ENCODE results near the gene OTUD4. TPM values are rescaled to one million over a fixed set of nuclear protein-coding genes. Genes with fewer than 3 reads are reported as not detected.
"Not testable (repeated sequence)": the region's sequence is repeated elsewhere in the genome, so short reads cannot be mapped to it uniquely, and the experiment has no call there.

The OTUD4 gene, protein sequence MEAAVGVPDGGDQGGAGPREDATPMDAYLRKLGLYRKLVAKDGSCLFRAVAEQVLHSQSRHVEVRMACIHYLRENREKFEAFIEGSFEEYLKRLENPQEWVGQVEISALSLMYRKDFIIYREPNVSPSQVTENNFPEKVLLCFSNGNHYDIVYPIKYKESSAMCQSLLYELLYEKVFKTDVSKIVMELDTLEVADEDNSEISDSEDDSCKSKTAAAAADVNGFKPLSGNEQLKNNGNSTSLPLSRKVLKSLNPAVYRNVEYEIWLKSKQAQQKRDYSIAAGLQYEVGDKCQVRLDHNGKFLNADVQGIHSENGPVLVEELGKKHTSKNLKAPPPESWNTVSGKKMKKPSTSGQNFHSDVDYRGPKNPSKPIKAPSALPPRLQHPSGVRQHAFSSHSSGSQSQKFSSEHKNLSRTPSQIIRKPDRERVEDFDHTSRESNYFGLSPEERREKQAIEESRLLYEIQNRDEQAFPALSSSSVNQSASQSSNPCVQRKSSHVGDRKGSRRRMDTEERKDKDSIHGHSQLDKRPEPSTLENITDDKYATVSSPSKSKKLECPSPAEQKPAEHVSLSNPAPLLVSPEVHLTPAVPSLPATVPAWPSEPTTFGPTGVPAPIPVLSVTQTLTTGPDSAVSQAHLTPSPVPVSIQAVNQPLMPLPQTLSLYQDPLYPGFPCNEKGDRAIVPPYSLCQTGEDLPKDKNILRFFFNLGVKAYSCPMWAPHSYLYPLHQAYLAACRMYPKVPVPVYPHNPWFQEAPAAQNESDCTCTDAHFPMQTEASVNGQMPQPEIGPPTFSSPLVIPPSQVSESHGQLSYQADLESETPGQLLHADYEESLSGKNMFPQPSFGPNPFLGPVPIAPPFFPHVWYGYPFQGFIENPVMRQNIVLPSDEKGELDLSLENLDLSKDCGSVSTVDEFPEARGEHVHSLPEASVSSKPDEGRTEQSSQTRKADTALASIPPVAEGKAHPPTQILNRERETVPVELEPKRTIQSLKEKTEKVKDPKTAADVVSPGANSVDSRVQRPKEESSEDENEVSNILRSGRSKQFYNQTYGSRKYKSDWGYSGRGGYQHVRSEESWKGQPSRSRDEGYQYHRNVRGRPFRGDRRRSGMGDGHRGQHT
- 10 to 100 TPM; 41.5 to 43.3 TPM for total RNA-seq

DNA sequence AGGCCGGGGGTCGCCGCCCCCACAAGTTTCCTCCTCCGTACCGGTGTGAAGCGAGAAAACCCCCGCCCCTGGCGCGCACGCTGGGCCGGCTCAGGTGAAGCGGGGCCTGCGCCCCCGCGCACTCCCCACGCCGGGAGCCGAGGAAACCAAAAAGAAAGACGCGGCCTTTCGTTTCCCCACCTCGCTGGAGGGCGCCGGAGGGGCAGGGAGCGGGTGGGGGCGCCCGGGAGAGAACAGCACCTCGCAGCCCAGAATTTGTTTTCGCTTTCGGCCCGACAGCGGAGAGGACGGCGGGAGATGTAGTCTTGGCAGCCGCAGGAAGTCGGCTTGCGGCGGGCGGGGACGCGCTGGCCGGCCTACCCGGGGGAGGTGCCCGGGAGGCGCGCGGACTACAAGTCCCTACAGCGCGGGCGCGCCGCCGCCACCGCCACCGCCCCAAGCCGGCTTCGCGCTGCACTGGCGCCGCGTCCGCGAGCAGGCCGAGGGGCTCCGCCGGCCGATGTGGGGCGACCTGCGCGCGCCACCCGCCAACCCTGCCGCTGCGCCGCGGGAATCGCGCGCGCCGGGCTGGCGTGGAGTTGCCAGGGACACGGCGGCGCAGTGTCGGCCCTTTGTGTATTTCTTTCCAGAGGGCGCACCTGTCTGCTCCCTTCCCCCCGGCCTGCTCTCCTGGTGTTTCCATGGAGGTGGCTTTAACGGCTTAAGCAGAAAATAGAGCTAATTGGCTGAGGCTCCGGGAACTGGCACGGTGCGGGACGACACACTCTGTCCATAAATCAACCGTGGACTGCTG is at the start of gene OTUD4:
Gene OTUD4 (minus strand): TSS at position 292 of the 793 bp plus-strand sequence. CDS start 616 bp downstream, outside the sequence.
- Mint-ChIP-seq H3K36me3 (peaks cover 16% of the 10 kb centered on the region), H3K4me1 (ENCODE audit: low read depth) (peaks cover 25% of the 10 kb centered on the region), H3K27ac (peak within 1 kb of the TSS; percentile 98), H3K9me3 (no peaks in the 10 kb centered on the region), H3K27me3 (no peaks in the 10 kb centered on the region), H3K4me3 (peak within 1 kb of the TSS; percentile 96)
- CTCF ChIA-PET, result interaction anchor here (0.6 to 1.8 kb wide), 4 partner anchors 36 to 439 kb away, joined by 3 to 5 read pairs (median 3); partner anchors contain the start of gene MMAA
- POLR2A ChIA-PET, result interaction anchor here (0.6 kb wide), 1 partner anchor 39 kb away, joined by 3 read pairs; no protein-coding TSS in a partner anchor
- peak; percentile 97 for DNase-seq
- intact Hi-C loops (cut with micrococcal nuclease), result loop anchor here (1.0 to 10.0 kb wide), 8 partner anchors 82 to 1667 kb away; partner anchors contain the start of genes ABCE1, ANAPC10, LSM6 and MMAA

DNA sequence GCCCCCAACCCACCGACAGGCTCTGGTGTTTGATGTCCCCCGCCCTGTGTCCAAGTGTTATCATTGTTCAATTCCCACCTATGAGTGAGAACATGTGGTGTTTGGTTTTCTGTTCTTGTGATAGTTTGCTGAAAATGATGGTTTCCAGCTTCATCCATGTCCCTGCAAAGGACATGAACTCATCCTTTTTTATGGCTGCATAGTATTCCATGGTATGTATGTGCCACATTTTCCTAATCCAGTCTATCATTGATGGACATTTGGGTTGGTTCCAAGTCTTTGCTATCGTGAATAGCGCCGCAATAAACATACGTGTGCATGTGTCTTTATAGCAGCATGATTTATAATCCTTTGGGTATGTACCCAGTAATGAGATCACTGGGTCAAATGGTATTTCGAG is 42.8 kb upstream of the OTUD4 start:
- intact Hi-C loops (cut with micrococcal nuclease); DNase-seq; H3K36me3 Mint-ChIP-seq; H3K9me3 Mint-ChIP-seq; H3K4me3 Mint-ChIP-seq; CTCF ChIA-PET; H3K27ac Mint-ChIP-seq; POLR2A ChIA-PET; H3K4me1 Mint-ChIP-seq (ENCODE audit: low read depth): not testable (repeated sequence)
- H3K27me3 Mint-ChIP-seq, result peaks cover 10% of the 10 kb centered on the region

DNA sequence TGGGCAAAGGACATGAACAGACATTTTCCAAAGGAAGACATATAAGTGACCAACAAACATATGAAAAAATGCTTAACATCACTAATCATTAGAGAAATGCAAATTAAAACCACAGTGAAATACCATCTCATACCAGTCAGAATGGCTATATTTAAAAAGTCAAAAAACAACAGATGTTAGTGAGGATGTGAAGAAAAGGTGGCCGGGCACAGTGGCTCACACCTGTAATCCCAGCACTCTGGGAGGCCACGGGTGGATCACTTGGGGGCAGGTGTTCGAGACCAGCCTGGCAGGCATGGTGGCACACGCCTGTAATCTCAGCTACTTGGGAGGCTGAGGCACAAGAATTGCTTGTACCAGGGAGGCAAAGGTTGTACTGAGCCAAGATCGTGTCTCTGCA is 41.1 kb upstream of the OTUD4 start:
- H3K36me3 Mint-ChIP-seq; POLR2A ChIA-PET; H3K27ac Mint-ChIP-seq; CTCF ChIA-PET; H3K27me3 Mint-ChIP-seq; H3K9me3 Mint-ChIP-seq; H3K4me3 Mint-ChIP-seq; DNase-seq; H3K4me1 Mint-ChIP-seq (ENCODE audit: low read depth); intact Hi-C loops (cut with micrococcal nuclease): not testable (repeated sequence)

DNA sequence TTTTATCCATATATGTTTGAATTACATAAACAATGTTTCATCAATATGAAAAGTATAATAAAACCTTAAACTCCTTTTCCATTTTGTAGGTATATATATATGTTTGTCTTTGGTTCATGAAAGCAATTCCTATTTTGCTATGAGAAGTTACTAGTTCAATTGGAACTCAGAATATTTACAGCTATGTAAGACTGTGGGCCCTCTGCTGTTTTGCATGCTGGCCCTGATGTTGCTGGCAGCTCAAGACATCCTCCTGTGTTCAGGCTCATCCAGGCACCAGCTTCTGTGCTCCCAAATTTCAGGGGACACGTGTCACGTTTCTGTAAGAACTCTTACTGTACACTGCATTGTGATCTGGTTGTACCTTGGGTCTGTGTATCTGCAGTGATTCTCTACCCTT is 38.7 kb upstream of the OTUD4 start:
- H3K27ac Mint-ChIP-seq, result no peak overlapping the region
- no peak overlapping the region for H3K4me3 Mint-ChIP-seq
- CTCF ChIA-PET, result no interaction called here
- no peaks in the 10 kb centered on the region for H3K36me3 Mint-ChIP-seq
- intact Hi-C loops (cut with micrococcal nuclease), result no loop called here
- POLR2A ChIA-PET, result interaction anchor here (0.6 kb wide), 1 partner anchor 38 kb away, joined by 3 read pairs; no protein-coding TSS in a partner anchor
- H3K9me3 Mint-ChIP-seq, result peaks cover 2% of the 10 kb centered on the region
- peaks cover 8% of the 10 kb centered on the region for H3K27me3 Mint-ChIP-seq
- no peak for DNase-seq
- no peaks in the 10 kb centered on the region for H3K4me1 Mint-ChIP-seq (ENCODE audit: low read depth)

DNA sequence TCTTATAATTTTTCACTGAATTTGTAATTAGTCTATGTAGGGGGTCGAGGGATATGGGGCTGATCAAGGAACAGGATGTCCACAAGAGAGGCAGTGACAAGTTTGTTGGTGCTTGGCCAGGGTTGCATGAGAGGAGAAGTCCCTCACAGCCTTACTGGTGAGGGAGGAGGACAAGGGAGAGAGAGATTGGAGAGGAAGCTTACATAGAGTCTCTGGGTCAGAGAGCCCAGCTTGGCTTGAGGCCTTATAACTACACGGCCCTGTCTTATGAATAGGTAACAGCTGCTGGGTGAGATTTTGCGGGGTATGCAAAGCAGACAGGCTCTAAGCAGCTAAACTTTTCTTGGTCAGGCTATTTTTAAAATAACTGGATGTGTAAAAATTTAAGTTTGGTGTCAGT is 37.9 kb upstream of the OTUD4 start:
- no peak overlapping the region for H3K4me3 Mint-ChIP-seq
- H3K4me1 Mint-ChIP-seq (ENCODE audit: low read depth), result no peaks in the 10 kb centered on the region
- no peaks in the 10 kb centered on the region for H3K36me3 Mint-ChIP-seq
- CTCF ChIA-PET, result interaction anchor here (2.1 kb wide), 1 partner anchor 339 kb away, joined by 8 read pairs; no protein-coding TSS in a partner anchor
- no peaks in the 10 kb centered on the region for H3K9me3 Mint-ChIP-seq
- no peak for DNase-seq
- H3K27me3 Mint-ChIP-seq, result peaks cover 5% of the 10 kb centered on the region
- H3K27ac Mint-ChIP-seq, result no peak overlapping the region
- intact Hi-C loops (cut with micrococcal nuclease), result no loop called here
- POLR2A ChIA-PET, result no interaction called here

DNA sequence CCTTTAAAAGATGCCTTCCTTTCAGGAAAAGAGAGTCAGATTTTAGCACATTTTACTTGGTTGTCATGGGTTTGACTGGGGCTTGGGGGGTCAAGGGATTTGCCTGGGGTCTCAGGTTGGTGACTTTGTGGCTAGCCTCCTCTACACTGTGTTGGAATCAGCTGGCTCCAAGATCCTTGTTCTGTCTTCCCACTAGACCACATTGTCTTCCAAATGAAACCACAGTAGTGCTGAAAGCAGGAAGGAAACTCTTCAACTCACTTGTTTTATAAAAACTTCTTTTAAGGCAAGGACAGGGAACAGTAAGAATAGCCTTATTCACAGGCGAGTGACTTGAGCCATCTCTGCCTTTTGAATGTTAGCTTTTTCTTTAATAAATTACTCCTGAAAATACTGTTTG is 37.0 kb upstream of the OTUD4 start:
- ChIA-PET POLR2A (no interaction called here), CTCF (interaction anchor here (1.8 to 2.1 kb wide), 2 partner anchors 340 to 392 kb away, joined by 8 to 12 read pairs; no protein-coding TSS in a partner anchor)
- no peaks in the 10 kb centered on the region for H3K4me1 Mint-ChIP-seq (ENCODE audit: low read depth)
- DNase-seq, result no peak
- H3K27ac Mint-ChIP-seq, result no peak overlapping the region
- H3K36me3 Mint-ChIP-seq, result no peaks in the 10 kb centered on the region
- peaks cover 5% of the 10 kb centered on the region for H3K27me3 Mint-ChIP-seq
- no peaks in the 10 kb centered on the region for H3K9me3 Mint-ChIP-seq
- no peak overlapping the region for H3K4me3 Mint-ChIP-seq
- intact Hi-C loops (cut with micrococcal nuclease), result no loop called here

DNA sequence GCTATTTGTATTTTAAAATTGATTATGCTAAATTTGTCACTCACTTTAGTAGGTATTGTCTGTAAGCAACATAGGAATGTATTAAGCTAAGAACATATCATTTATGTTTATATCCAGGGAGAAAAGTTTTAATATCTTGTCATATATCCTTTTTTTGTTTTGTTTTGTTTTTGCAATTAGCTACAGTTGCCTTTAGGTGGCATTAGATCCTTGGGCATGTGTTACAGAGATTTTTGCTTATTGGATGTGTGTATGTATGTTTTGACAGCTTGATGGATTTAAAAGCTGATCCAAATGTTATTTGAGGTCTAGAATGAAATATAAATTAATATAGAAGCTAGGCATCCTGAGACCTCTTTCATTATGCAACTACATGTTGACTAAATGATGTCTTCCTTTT is 36.1 kb upstream of the OTUD4 start:
- no peak overlapping the region for H3K27ac Mint-ChIP-seq

DNA sequence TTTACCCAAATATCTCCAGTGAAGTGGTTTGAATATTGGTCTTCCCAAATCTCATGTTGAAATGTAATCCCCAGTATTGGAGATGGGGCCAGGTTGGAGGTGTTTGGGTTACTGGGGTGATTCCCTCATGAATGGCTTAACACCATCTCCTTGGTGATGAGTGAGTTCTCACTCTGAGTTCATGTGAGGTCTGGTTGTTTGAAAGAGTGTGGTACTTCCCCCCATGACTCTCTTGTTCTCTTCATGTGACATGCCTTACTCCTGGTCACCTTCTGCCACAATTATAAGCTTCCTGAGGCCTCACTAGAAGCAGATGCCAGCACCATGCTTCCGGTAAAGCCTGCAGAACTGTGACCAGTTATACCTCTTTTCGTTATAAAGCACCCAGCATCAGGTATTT is 32.9 kb upstream of the OTUD4 start:
- Mint-ChIP-seq H3K4me1 (ENCODE audit: low read depth) (no peaks in the 10 kb centered on the region), H3K9me3 (no peaks in the 10 kb centered on the region), H3K27ac (no peak overlapping the region), H3K4me3 (no peak overlapping the region), H3K27me3 (peaks cover 2% of the 10 kb centered on the region), H3K36me3 (no peaks in the 10 kb centered on the region)
- ChIA-PET CTCF (no interaction called here), POLR2A (no interaction called here)
- DNase-seq, result no peak
- intact Hi-C loops (cut with micrococcal nuclease), result no loop called here

More for the DNA sequence above, 36.1 kb upstream of the OTUD4 start:
- DNase-seq, result no peak
- no peaks in the 10 kb centered on the region for H3K36me3 Mint-ChIP-seq
- no peak overlapping the region for H3K4me3 Mint-ChIP-seq
- H3K27me3 Mint-ChIP-seq, result peaks cover 3% of the 10 kb centered on the region
- CTCF ChIA-PET, result interaction anchor here (0.6 to 2.1 kb wide), 11 partner anchors 13 to 418 kb away, joined by 3 to 12 read pairs (median 3); no protein-coding TSS in a partner anchor
- POLR2A ChIA-PET, result no interaction called here
- no peaks in the 10 kb centered on the region for H3K4me1 Mint-ChIP-seq (ENCODE audit: low read depth)
- intact Hi-C loops (cut with micrococcal nuclease), result no loop called here
- no peaks in the 10 kb centered on the region for H3K9me3 Mint-ChIP-seq

DNA sequence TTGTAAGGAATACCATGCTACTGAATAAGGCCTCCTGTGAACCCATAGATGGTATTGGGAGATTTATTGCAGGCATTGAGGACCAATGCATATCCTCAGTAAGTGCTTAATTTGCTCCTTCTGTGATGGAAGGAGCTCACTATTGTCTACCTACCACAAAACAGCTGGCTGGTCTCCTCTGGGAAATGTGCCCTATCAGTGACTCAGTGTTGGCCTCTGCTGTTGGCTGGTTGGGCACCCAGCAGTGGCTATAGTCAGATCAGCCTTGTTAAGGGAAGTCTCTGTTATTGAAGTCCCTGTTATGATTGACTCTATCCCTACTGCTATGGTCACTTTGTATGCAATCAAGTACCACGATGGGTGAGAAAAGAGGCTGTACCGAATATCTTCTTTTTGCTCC is 27.5 kb upstream of the OTUD4 start:
- no peaks in the 10 kb centered on the region for H3K36me3 Mint-ChIP-seq
- no peak overlapping the region for H3K27ac Mint-ChIP-seq
- no peak overlapping the region for H3K4me3 Mint-ChIP-seq
- DNase-seq, result no peak
- H3K9me3 Mint-ChIP-seq, result no peaks in the 10 kb centered on the region
- POLR2A ChIA-PET, result no interaction called here
- no peaks in the 10 kb centered on the region for H3K27me3 Mint-ChIP-seq
- CTCF ChIA-PET, result no interaction called here
- no peaks in the 10 kb centered on the region for H3K4me1 Mint-ChIP-seq (ENCODE audit: low read depth)
- intact Hi-C loops (cut with micrococcal nuclease), result no loop called here

DNA sequence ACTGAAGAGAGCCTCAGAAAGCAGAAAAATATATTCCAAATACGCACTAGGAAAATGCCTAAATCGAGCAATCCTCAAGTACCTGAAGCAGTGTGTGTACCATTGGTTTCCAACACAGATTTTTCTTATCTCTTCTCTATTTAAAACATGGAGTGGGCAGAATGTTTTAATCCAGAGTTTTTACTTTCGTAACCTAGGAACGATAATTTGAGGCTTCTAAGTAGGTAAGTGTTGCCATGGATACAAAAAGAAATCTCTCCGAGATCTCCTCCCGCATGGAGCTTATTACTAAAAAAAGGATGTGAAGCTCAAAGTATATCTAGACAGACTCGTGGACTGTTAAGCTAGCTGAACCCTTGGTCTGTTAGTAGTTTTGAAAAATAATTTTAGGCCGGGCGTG is 23.0 kb upstream of the OTUD4 start:
- intact Hi-C loops (cut with micrococcal nuclease), result no loop called here
- Mint-ChIP-seq H3K9me3 (no peaks in the 10 kb centered on the region), H3K27ac (no peak overlapping the region), H3K4me3 (no peak overlapping the region), H3K36me3 (no peaks in the 10 kb centered on the region), H3K4me1 (ENCODE audit: low read depth) (no peaks in the 10 kb centered on the region), H3K27me3 (no peaks in the 10 kb centered on the region)
- ChIA-PET CTCF (interaction anchor here (0.9 kb wide), 1 partner anchor 13 kb away, joined by 3 read pairs; no protein-coding TSS in a partner anchor), POLR2A (no interaction called here)
- no peak for DNase-seq

DNA sequence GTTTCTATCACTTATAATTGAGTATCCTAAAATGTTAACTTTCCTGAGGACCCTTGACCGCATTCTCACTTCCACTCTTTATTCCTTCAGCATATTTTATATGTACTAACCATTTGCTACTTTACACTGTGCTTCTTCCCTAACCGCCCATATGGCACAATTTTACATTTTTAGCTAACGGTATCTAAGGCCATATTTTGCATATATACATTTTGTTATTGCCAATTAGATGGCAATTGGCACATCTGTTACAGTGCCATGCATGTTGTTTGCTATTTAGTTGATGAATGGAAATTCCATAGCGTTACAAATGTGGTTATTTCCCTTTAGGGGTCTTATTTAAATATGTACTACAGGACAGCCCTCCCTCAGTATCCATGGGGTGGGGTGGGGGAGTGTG is 20.0 kb upstream of the OTUD4 start:
- intact Hi-C loops (cut with micrococcal nuclease), result no loop called here
- no peak for DNase-seq
- H3K27me3 Mint-ChIP-seq, result peaks cover 2% of the 10 kb centered on the region
- POLR2A ChIA-PET, result no interaction called here
- H3K9me3 Mint-ChIP-seq, result no peaks in the 10 kb centered on the region
- no peaks in the 10 kb centered on the region for H3K4me1 Mint-ChIP-seq (ENCODE audit: low read depth)
- no peak overlapping the region for H3K4me3 Mint-ChIP-seq
- CTCF ChIA-PET, result interaction anchor here (1.0 kb wide), 1 partner anchor 113 kb away, joined by 3 read pairs; no protein-coding TSS in a partner anchor
- no peak overlapping the region for H3K27ac Mint-ChIP-seq
- H3K36me3 Mint-ChIP-seq, result no peaks in the 10 kb centered on the region

Measured in activated CD4-positive, alpha-beta memory T cell treated with anti-CD3 and anti-CD28 coated beads for 36 hours (primary cell).